Islet precursor cell (in vitro differentiated cells): Measurements from ENCODE around the gene METTL22.

Experiments
- DNase-seq: peaks from one replicate; pipeline ENCODE4 v3.0.0-alpha.2; 2018

METTL22 gene

DNA sequence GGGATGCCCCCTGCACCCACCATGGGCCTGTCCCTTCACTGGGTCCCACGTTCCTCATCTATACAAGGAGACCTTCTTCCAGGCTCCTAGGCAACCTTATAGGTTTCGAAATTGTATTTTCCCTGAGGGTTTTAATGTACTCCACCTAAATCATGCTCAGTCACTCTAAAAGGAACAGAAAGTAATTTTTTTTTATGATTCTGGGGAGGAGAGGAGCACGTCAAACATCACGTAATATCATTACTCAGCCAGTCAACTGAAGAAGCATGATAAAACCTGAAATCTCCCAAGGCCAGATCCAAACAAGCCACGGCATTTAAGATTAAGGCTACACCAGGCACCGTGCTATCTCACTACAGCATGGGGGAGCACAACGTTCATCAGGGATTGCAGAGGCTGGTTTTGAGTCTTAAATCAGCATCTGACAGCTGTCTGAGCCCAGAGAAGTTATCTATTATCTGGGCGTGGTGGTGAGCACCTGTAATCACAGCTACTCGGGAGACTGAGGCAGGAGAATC is 27.3 kb upstream of the METTL22 start:
- DNase-seq: no peak

DNA sequence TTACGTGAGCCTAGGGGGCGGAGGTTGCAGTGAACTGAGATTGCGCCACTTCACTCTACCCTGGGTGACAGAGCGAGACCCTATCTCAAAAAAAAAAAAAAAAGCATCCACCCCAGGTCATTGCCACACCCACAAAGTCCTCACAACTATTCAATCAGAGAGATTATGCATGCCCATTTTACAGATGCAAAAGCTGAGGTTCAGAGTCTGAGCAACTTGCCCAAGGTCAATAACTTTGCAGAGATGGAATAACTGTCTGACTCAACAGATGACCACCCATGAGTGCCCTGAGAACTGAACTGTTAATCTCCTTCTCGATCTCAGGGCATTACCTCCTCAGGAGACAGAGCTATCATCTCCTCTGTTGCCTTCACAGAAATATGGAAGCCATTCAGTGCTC is 25.7 kb upstream of the METTL22 start:
- DNase-seq: no peak

GRCh38 chr16:8596581-8596980 is 24.9 kb upstream of the METTL22 start:
- no peak for DNase-seq

DNA sequence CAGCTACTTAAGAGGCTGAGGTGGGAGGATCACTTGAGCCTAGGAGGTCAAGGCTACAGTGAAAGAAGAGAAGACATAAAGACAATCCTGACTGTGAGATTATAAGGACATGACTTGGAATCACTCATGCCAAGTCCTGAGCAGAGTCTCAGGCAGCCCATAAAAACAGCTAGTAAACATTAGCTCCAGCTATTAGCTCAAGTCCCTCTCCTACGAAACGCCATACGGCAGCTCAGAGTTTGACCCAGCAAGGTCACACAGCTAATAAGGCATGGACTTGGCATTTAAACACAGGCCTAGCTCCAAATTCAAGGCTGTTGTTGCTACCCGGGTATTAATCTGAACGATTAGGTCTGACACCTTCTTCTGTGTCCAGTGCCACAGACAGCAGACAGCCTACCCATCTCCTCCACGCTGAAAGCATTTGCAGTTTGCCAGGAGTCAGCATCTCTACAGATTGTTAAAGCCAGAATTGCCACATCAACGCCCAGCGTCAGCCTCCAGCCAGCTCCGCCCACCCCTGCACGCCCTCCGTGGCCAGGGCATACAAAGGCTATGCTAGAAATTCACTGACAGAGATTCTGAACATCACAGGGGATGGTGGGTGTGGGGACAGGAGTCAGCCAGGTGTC is 21.2 kb upstream of the METTL22 start:
- no peak for DNase-seq

GRCh38 chr16:8605554-8605953 is 15.9 kb upstream of the METTL22 start:
- DNase-seq: no peak

DNA sequence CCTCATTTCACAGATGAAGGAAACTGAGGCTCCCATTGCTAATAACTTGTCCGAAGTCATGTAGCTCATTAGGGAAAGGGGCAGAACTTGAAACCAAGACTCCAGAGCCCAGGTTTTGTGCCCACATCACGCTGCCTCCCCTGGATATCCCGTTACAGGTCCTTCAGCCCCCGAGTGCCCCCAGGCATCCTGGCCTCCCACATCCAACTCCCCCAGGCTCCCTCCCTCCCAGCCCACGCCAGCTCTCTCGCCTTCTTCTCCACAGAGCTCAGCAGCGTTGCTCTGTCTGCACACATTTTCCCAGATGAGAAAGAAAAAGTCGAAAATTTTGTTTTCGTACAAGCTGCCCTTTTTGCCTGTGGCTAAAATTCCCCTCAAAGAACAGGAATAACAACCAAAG is 14.3 kb upstream of the METTL22 start:
- no peak for DNase-seq

DNA sequence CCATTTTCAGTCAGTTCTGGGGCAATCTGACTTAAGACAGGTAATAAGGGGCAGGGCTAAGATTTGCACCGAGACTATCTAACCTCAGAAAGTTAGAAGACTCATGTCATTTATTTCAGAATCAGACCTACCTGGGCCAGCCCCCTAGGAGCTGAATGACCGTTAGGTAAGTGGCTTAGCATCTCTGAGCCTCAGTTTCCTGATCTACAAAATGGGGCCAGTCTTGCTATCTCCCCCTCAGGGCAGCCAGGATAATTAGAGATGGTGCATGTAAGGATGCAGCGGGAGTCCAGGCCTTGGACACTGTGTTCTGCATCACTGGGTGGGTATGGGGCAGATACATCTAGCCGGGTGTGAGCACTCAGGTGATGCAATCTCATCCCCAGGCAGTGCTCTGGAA is 10.4 kb upstream of the METTL22 start:
- no peak for DNase-seq

GRCh38 chr16:8611886-8612600 is 9.5 kb upstream of the METTL22 start:
- no peak for DNase-seq

DNA sequence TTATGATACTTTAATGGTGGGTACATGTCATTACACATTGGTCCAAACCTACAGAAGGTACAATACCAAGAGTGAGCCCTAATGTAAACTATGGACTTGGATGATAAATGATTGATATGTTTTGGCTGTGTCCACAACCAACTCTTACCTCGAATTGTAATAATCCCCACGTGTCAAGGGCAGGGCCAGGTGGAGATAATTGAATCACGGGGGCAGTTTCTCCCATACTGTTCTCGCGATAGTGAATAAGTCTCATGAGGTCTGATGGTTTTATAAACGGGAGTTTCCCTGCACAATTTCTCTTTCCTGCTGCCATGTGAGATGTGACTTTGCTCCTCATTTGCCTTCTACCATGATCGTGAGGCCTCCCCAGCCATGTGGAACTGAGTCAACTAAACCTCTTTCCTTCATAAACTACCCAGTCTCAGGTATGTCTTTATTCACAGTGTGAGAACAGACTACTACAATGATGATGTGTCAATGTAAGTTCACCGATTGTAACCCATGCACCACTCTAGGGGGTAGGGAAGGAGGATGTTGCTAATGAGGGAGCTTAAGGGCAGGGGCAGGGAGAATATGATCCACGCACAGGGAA is 7.0 kb upstream of the METTL22 start:
- DNase-seq: no peak

GRCh38 chr16:8619671-8620370 is 1.7 kb upstream of the METTL22 start:
- DNase-seq: no peak

DNA sequence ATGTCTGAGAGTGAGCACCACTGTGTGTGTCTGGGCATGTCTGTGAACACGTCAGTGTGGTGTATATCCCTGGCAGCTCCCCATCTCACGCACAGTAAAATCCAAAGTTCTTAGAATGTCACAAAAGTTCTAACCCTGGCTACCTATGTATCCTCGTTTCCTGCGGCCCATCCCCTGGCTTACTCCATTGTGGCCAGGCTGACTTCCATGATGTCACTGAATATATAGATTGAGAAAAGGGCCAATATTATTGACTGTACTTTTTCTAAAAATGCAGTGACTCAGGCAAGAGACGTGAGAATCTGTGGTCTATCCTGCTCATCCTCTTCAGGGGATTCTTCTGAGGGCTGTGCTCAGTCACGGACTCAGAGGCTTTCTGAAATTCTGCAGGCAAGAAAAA is 963 bp upstream of the METTL22 start:
- no peak for DNase-seq

DNA sequence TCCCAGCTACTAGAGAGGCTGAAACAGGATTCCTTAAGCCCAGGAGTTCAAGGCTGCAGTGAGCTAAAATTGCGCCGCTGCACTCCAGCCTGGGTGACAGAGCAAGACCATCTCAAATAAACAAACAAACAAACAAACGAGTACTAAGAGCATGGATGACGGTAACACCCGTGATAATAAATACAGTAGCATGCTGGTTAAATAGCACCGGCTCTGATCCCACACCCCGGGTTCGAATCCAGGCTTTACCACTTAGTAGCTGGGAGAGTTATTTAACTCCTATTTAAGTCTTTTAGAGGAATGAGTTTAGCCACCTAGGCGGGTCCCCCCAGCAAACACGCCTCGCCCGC is 301 bp upstream of the METTL22 start:
- no peak for DNase-seq

DNA sequence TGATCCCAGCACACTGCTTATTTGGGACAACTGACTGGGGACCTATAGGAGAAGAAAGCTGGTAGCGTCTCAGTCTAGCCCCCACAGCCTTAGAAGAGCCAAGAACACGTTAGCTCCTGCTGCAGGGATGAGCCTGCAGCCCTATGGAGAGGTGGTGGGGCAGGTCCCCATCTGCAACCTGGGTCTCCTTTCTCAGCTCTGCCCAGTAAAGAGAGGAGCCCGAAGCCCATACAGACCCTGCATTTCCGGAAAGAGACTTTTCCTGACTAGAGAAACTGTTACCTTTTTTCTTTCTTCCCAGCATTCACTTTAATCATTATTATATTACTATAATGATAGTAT is 788 bp downstream of the METTL22 start:
- DNase-seq: no peak

DNA sequence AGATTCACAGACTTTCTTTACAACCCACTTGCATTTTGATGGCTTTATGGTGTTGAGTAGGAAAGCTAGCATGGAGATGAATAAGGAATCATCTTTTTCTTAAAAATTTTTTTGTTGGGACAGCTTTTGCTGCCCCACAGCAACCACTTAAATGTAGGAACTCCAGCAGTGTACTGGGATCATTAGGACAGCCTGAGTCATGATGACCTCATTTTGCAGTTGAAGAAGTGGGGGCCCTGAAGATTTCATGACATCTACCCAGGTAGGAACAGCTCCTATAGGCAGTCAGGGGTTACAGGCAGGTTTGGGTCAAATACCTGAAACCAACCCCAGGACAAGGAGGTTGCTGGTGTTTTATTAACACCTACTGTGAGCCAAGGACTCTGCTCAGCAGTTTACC is 2.1 kb downstream of the METTL22 start:
- DNase-seq: no peak

DNA sequence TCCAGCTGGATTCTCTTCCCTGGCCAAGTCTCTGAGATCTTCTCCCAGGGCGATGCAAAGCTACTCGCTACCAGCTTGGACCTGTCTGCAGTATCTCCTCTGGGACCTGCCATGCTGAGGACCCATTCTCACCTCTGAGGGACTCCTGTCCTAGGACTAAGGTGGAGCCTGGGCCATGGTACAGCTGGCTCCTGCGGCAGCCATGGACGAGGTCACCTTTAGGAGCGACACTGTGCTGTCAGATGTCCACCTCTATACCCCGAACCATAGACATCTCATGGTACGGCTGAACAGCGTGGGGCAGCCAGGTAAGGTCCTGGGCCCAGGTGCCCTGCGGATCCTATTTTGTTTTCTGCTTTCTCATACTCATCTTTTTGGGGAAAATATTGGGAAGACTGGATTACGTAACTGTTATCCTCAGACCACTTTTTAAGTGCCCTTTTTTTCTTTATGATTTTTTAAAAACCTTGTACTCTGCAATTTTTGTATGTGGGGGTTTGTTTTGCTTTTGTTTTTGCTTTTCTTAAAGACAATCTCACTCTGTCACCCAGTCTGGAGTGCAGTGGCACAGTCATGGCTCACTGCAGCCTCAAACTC is 4.1 kb downstream of the METTL22 start:
- DNase-seq: no peak

DNA sequence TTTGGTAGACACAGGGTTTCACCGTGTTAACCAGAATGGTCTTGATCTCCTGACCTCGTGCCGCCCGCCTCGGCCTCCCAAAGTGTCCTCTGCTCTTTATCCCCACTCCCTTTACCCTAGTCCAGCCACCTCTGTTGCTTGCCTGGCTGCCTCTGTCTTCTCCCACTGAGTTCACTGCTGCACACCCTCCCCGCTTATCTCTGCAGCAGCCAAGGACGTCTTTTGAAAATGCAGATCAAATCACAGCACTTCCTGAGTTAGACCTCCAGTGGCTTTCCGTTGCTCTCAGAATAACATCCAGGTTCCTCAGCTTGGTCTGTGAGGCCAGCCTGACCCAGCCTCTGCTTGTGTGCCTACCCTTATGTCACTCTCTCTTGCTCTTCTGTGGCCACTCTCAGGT is 5.4 kb downstream of the METTL22 start:
- no peak for DNase-seq

DNA sequence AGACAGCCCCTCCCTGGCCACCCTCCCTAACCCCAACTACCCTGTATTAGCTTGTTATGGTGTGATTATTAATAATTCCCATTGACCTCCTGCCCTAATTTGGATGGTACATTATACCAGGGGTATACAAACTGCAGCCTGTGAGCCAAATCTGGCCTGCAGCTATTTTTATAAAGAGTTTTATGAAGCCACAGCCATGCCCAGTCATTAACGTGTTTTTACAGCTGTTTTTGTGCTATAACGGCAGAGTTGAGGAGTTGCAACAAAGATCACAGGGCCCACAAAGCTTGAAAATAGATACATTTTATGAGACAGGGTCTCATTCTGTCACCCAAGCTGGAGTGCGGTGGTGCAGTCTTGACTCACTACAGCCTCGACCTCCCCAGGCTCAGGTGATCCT is 6.0 kb downstream of the METTL22 start:
- DNase-seq: no peak

DNA sequence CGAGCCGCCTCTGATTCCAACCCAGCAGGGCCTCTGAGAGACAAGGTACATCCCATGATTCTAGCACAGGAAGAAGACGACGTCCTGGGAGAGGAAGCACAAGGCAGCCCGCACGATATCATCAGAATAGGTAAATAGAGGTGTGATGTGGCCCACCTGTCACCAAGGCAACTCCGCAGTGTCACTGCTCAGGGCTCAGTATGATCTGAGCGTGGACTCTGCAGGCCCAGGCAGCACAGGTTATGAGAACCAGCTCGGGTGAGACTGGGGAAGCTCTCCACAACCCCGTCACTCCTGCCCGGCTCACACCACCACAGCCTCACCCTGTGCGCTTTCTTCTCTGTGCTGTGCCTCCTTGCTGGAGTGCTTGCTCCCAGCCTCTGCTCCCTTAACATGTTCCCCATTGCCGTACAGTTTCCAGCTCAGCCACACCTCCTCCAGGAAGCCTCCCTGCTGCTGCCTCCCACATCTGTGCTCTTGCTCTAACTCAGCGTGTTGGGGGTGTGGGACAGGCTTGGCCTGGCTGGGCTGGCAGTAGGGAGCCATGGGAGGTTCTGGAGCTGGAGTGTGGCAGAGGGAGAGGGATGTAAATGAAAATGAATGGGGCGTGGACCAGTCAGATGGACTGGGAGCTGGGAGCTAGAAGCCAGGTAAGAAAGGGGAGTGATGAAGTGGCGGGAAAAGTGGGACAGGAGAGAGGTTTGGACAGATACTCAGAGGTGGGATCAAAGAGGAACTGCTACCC is 7.7 kb downstream of the METTL22 start:
- DNase-seq: no peak

- no peak for DNase-seq
Observed at GRCh38 chr16:8630255-8630953, 8.9 kb downstream of the METTL22 start.

GRCh38 chr16:8631373-8631772 is 9.9 kb downstream of the METTL22 start:
- no peak for DNase-seq

DNA sequence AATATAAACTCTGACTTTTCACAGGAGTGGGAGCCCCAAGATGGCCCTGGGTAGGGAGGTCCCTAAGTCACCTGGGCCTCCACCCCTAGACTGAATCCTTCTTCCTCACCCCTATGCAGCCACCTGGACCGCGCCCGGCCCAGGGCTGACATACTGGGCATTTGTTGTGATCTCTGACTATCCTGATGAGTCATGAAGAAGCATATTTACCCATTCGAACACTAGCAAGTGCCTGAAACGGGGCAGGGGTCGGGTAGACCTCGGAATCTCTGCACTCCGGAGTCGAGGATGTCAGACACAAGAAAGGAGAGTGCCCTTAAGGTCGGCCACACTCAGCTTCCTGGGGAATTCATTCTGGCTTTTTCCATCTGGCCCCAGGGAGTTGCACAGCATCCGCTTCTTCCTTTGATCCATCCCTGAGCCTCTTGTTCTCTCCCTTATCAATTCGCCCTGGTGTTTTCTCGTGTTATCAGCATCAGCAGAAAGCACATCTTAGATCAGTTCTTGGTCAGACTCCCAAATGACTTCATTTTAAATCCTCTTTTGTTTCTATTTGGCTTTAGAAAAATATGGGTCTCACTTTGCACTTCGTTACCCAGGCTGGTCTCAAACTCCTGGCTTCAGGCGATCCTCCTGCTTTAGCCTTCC is 10.4 kb downstream of the METTL22 start:
- DNase-seq: no peak
